Epithelial cell of esophagus (primary cell): Measurements from ENCODE around the gene NPM1.

Experiments
- DNase-seq: peaks from one replicate; pipeline ENCODE4 v3.0.0; 2010; ENCODE audit warnings: low read depth
- H3K4me3 ChIP-seq: 2 replicates; pipeline ENCODE4 v1.5.1; 2011; ENCODE audit warnings: mild to moderate bottlenecking, low read length, control low read depth
- CTCF ChIP-seq: IDR thresholded peaks from 2 replicates; pipeline ENCODE4 v1.5.1; 2011; ENCODE audit warnings: low read depth, mild to moderate bottlenecking, low read length, control low read depth, inconsistent platforms; ENCODE audit not compliant: insufficient read depth; ENCODE audit errors: missing control alignments

The NPM1 gene

GRCh38 chr5:171420431-171421241, 33.0 kb downstream of the NPM1 start:
- peak; percentile 72 for DNase-seq
- no peak overlapping the region for H3K4me3 ChIP-seq
- TF ChIP-seq CTCF, result no peak

- no peak for DNase-seq
- TF ChIP-seq CTCF, result no peak
- H3K4me3 ChIP-seq, result no peak overlapping the region
Measured at GRCh38 chr5:171421331-171422262, 33.9 kb downstream of the NPM1 start.

- no peak for TF ChIP-seq CTCF
Measured at GRCh38 chr5:171422495-171422894, 34.8 kb downstream of the NPM1 start.

GRCh38 chr5:171422902-171423663, 35.4 kb downstream of the NPM1 start:
- no peak overlapping the region for H3K4me3 ChIP-seq
- DNase-seq, result no peak
- no peak for TF ChIP-seq CTCF

More at GRCh38 chr5:171422495-171422894, 34.8 kb downstream of the NPM1 start:
- DNase-seq, result no peak
- H3K4me3 ChIP-seq, result no peak overlapping the region

GRCh38 chr5:171424726-171425125, 37.1 kb downstream of the NPM1 start:
- TF ChIP-seq CTCF, result no peak
- DNase-seq, result no peak
- H3K4me3 ChIP-seq, result no peak overlapping the region

- TF ChIP-seq CTCF, result no peak
- DNase-seq, result no peak
Measured at GRCh38 chr5:171425596-171426244, 38.1 kb downstream of the NPM1 start.

More at GRCh38 chr5:171425596-171426244, 38.1 kb downstream of the NPM1 start:
- no peak overlapping the region for H3K4me3 ChIP-seq
